ENCODE measurements around the gene GPR158.
"Not testable (repeated sequence)": the region's sequence is repeated elsewhere in the genome, so short reads cannot be mapped to it uniquely, and the experiment has no call there.

GPR158 gene, protein sequence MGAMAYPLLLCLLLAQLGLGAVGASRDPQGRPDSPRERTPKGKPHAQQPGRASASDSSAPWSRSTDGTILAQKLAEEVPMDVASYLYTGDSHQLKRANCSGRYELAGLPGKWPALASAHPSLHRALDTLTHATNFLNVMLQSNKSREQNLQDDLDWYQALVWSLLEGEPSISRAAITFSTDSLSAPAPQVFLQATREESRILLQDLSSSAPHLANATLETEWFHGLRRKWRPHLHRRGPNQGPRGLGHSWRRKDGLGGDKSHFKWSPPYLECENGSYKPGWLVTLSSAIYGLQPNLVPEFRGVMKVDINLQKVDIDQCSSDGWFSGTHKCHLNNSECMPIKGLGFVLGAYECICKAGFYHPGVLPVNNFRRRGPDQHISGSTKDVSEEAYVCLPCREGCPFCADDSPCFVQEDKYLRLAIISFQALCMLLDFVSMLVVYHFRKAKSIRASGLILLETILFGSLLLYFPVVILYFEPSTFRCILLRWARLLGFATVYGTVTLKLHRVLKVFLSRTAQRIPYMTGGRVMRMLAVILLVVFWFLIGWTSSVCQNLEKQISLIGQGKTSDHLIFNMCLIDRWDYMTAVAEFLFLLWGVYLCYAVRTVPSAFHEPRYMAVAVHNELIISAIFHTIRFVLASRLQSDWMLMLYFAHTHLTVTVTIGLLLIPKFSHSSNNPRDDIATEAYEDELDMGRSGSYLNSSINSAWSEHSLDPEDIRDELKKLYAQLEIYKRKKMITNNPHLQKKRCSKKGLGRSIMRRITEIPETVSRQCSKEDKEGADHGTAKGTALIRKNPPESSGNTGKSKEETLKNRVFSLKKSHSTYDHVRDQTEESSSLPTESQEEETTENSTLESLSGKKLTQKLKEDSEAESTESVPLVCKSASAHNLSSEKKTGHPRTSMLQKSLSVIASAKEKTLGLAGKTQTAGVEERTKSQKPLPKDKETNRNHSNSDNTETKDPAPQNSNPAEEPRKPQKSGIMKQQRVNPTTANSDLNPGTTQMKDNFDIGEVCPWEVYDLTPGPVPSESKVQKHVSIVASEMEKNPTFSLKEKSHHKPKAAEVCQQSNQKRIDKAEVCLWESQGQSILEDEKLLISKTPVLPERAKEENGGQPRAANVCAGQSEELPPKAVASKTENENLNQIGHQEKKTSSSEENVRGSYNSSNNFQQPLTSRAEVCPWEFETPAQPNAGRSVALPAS (N-terminal part only)

DNA sequence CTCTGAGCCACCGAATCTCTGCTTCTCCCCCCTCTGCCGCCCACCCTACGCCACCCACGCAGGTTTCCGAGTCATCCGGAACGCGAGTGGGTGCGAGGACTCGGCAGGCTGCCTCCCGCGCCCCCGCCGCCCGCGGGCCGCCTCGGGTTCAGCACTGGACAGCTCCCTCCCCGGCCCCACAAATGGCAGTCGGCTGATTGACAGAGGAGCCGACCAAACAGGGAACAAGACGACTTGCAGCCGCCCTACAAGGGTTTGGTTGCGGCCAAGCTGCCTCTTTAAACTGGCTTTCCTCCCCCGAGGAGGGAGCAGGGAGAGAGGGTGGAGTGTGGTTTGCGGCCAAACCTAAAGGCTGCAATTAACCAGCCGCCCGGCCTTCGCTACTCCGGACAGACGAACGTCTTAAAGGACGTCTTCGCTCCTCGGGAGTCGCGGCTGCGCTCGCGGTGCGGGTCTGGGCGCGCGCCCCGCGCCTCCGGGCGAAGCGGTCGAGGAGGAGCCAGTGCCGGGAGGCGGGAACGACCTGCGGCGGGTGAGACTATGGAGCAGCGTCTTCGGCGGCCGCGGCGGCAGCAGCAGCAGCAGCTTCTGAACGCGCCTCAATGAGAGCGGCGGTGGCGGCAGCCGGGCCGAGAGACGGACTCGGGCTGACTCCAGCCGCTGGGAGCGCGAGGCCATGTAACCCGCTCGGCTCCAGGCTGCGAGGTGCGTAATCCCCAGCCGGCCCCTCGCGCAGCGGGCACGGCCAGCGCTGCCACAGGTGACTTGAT, at the start of gene GPR158:
Gene GPR158, plus strand, starts transcription at position 541 of the 770 bp plus-strand sequence. CDS start 420 bp downstream, outside the sequence.
- peak; percentile 35 for DNase-seq (ENCODE audit: extremely low spot score, insufficient read length, low read depth)
- FAIRE-seq, result no peak

GRCh38 chr10:25125201-25125611, 49.6 kb upstream of the GPR158 start:
- FAIRE-seq (no peak), DNase-seq (ENCODE audit: extremely low spot score, insufficient read length, low read depth) (no peak)

- DNase-seq (ENCODE audit: extremely low spot score, insufficient read length, low read depth) (no peak), FAIRE-seq (no peak)
These were observed 45.2 kb upstream of the GPR158 start for GRCh38 chr10:25129592-25129991.

DNA sequence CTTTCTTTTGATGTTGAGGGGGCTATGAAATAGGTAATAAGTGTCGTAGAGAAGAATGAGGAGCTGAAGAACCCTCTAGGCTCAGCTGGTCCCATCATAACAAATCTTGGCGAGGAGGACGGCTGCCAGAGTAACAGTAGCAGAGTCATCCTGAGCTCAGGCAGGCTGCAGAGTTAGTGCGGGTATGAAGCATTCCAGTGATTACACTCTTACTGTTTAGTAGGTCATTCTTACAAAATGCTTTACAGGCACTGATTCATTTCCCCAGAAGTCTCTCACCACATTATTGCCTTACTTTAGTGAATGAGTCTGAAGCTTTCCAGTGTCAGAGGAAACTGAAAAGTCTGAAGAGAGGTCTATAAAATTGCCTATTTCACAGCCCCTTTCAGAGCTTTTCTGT, 43.9 kb upstream of the GPR158 start:
- no peak for DNase-seq (ENCODE audit: extremely low spot score, insufficient read length, low read depth)
- no peak for FAIRE-seq

DNA sequence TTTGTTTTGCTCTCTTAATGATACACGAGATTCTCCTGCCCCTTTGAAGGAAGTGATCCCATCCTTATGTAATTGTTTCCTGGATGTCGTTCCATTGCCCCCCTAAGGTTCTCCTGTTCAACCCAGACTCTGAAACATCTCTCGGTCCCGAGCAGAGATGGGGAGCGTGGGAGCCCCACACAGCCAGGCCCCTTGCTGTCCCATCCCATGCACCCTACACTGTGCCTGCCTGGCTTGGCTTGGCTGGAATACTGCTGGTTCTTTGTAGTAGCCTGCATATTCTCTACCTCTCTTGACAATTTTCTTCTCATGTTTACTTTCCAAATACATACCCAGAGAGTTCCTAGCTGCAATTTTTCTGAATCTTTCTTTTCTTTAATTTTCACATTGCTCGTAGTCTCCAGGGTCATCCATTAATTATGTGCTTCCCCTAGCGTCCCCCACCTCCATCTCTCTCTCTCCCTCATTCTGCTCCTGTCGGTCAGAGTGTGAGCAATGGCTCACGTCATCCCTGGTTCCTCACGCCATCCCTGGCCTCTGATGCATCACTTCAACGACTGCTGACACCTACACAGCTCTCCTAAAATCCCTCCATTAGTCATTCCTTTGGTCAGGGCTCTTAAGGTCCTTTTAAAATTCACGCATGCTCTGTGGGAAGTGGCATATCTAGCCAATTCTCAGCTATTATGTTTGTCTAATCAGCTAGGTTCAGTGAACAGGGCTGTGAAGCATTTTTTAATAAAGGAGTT, 32.5 kb upstream of the GPR158 start:
- DNase-seq (ENCODE audit: extremely low spot score, insufficient read length, low read depth), result no peak
- FAIRE-seq, result no peak

GRCh38 chr10:25157650-25158049, 17.2 kb upstream of the GPR158 start:
- FAIRE-seq (no peak), DNase-seq (ENCODE audit: extremely low spot score, insufficient read length, low read depth) (no peak)

GRCh38 chr10:25159591-25159990, 15.2 kb upstream of the GPR158 start:
- FAIRE-seq, result no peak
- no peak for DNase-seq (ENCODE audit: extremely low spot score, insufficient read length, low read depth)

DNA sequence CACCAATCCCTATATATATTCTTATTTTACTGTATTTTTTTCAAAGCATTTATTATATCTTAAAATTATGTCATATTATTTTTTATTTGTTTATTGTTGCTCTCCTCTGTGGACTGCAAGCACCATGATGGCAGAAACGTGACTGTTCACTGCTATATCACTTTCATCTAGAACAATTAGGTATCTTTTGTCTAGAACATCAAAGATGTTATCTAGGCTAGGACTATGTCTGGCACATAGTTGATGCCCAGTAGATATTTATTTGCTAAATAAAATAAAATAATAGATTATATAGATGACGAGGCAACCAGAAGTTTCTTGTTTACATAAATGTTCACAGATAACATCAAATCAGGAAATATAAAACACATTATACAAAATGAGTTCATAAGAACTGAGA, 12.4 kb upstream of the GPR158 start:
- no peak for DNase-seq (ENCODE audit: extremely low spot score, insufficient read length, low read depth)
- no peak for FAIRE-seq

- FAIRE-seq; DNase-seq (ENCODE audit: extremely low spot score, insufficient read length, low read depth): not testable (repeated sequence)
These were observed 11.3 kb upstream of the GPR158 start for GRCh38 chr10:25163464-25163863.

DNA sequence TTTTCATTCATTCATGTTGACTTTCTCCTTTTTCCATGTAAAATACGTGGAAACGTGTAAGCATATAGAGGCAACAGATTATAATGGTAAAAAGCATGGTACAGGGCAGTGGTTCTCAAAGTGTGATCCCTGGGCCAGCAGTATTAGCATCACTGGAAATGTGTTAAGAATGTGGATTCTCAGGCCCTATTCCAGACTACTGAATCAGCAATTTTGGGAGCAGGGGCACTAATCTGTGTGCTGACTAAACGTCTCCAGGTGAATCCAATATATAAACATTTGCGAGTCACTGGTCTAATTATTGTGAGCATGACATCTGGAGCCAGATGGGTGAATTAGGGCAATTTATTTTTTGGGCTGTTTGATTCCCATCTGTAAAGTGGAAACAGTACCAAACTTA, 5.1 kb upstream of the GPR158 start:
- no peak for DNase-seq (ENCODE audit: extremely low spot score, insufficient read length, low read depth)
- no peak for FAIRE-seq

DNA sequence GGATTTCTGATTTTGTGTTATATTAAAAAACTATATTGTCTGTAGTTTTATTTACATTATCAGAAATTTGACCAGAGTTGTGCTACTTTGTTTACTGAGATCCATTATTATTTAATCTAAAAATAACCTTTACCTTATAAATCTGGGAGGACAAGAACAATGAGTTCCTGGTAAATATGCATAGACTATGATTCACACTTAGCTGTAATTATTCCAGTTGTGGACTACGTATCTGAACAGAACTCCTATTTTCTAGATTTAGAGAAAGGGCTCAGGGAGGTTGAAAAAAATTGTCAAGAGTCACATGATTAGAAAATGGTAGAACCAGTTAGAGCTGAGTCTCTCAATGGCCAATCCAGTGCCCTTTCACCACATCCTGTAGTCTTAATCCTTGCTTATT, 4.2 kb upstream of the GPR158 start:
- FAIRE-seq (no peak), DNase-seq (ENCODE audit: extremely low spot score, insufficient read length, low read depth) (no peak)

- DNase-seq (ENCODE audit: extremely low spot score, insufficient read length, low read depth) (no peak), FAIRE-seq (no peak)
These were observed 973 bp downstream of the GPR158 start for GRCh38 chr10:25175527-25176420.

DNA sequence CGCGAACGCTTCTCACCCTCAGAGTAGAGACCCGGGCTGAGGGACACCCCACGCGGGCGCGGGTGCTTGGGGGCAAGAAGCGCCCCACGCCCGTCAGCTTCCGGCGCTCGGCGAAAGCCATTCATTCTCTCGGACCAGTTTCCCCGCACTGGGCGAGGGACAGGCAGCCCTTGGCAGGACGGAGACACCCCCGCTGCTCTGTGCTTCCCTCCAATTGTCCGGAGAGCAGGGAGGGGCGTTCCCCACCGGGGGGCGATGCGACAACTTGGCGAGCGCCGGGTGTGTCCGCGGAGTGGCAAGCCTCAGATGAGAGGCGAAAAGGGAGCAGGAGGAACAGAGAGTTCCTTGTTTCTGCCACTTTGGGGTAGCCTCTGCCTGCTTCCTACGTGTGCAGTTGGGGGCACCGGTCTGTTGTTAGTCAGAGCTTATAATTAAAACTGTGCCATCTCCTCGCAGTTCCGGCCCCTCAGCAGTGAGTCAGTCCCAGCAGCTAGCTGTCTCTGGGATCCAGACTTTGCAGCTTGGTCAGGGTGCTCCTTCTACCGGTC, 1.7 kb downstream of the GPR158 start:
- DNase-seq (ENCODE audit: extremely low spot score, insufficient read length, low read depth) (no peak), FAIRE-seq (no peak)

DNA sequence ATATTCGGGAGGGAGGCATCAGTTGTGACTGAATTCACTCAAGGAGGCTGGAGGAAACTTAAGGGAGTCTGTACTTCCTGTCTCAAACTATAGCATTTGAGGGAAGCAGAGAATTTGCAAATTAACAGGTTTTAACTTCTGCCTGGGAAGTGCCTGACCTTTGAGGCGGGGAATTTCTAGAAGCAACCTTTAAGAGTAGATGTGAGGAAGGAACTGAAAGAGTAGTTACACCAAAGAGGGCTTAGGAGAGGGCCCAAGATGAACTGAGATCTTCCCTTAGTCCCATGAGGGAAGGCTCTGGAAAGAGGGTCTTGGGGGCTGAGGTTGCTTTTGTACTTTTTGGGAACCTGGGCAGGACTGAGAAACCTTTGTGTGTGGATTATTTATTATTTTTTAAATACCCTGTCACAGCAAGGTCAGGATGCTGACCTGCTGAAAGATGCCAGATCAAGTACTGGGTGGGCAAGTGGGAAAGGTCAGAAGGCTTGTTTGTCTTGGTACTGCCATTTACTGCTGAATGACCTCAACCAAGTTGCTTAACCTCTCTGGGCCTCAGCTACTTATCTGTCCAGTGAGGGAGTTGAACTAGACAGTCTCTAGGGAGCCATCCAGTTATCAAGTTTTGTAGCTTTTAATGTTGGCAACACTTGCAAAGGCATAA, 2.4 kb downstream of the GPR158 start:
- no peak for FAIRE-seq
- DNase-seq (ENCODE audit: extremely low spot score, insufficient read length, low read depth), result no peak

DNA sequence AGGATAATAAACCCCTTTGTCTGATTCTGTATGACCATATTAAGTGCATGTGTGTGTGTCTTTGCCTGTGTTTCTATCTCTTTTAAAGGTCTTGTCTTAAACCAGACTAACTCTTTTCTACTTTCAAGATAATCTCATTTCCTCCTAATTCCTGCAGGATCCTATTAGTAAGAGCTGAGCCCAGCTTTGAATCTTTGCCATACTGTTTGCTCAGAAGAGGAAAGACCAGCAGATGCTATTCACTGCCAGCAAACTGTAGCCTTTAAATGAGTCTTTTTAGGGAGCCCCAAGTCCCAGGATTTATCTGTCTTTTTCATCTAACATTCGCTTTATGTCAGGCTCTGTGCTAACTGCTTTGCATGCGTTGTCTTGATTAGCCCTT, 2.9 kb downstream of the GPR158 start:
- DNase-seq (ENCODE audit: extremely low spot score, insufficient read length, low read depth) (no peak), FAIRE-seq (no peak)

- DNase-seq (ENCODE audit: extremely low spot score, insufficient read length, low read depth) (no peak), FAIRE-seq (no peak)
These were observed 3.6 kb downstream of the GPR158 start for GRCh38 chr10:25178411-25178810.

DNA sequence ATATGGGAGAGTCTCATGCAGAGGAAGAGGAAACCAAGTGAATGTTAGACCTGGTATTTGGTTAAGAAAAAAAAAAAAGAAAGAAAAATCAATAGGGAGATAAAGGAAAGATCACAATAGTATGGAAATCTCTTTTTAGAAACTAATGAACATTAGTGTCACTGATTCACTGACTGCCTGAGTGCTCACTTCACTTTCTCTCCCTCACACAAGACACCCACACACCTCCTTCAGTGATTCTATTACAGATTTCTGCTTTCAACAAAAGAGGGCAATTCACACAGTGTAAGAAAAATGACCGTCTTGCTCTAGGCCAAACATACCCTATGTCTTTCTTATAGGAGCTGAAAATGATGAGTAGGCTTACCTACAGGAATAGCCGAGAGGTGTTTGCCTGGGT, 6.0 kb downstream of the GPR158 start:
- no peak for DNase-seq (ENCODE audit: extremely low spot score, insufficient read length, low read depth)
- FAIRE-seq, result no peak

Data from GM18507 (cell line).